ENCODE measurements around the gene THRB. TPM values are rescaled to one million over a fixed set of nuclear protein-coding genes. Genes with fewer than 3 reads are reported as not detected.

The THRB gene
- total RNA-seq, 5 donors from 2014 or later (not counting 1 experiment from before 2014, with no cell fraction given): 0.03 to 0.29 (median 0.19) TPM; not detected in 2

DNA sequence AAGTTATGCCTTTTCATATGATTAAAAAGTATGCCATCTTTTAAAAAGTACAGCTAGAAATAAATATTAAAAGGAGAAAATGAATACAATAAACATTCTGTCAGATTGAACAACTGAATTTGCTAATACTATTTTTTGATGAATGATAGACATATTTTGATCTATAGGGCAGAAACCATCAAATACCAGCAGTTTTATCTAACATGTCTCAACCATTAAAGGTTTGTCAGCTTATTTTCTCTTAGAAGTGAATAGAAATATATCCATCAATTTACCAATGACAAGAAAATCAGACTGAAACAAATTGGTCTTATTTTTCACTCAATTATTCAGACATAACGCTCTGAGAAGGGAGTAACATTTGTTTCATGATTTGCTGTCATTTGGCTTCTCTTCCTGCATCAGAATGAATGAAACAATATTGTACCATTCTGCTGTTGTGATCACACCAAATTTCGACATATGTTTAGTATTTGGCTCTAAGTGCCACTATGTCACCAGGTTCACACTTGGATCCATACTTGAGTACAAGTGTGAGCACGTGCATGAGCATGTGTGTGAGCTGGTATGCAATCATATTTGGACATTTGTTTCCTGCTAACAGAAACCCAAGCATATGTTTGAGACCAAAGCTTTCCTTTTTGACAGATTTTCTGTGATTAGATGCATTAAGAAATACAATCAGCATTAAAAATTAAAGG lies 86.5 kb downstream of the THRB start:
- Histone ChIP-seq H3K36me3 (ENCODE audit: control insufficient read depth in 2 of 2, extremely low read depth in 1 of 2, insufficient read depth in 1 of 2, low read length in 1 of 2) (no peaks in the 10 kb centered on the region), H3K4me1 (ENCODE audit: control insufficient read depth in 1 of 2, extremely low read depth in 1 of 2, insufficient read depth in 2 of 2, low read length in 2 of 2) (no peaks in the 10 kb centered on the region), H3K27me3 (replicated peaks in 1 of 2; ENCODE audit: control insufficient read depth in 2 of 2, extremely low read depth in 1 of 2, insufficient read depth in 2 of 2, low read length in 1 of 2) (no peaks in the 10 kb centered on the region), H3K9me3 (no peaks in the 10 kb centered on the region), H3K4me3 (ENCODE audit: control insufficient read depth in 1 of 2, extremely low read depth in 1 of 2, low read length in 1 of 2) (no peak overlapping the region), H3K27ac (ENCODE audit: low read length) (no peak overlapping the region)
- no peak for DNase-seq
- ChIA-PET CTCF (no interaction called here), POLR2A (no interaction called here)
- no peak overlapping the region for H3K4me3 Mint-ChIP-seq
- WGBS (ENCODE audit: insufficient coverage): 60% methylated on average over 1 of the region's 3 CpGs
- H3K9me3 Mint-ChIP-seq: no peaks in the 10 kb centered on the region
- no peaks in the 10 kb centered on the region for H3K4me1 Mint-ChIP-seq
- no peaks in the 10 kb centered on the region for H3K27me3 Mint-ChIP-seq
- H3K27ac Mint-ChIP-seq: no peak overlapping the region
- no peaks in the 10 kb centered on the region for H3K36me3 Mint-ChIP-seq
- no peak for ATAC-seq (replicated peaks in 1 of 4)

DNA sequence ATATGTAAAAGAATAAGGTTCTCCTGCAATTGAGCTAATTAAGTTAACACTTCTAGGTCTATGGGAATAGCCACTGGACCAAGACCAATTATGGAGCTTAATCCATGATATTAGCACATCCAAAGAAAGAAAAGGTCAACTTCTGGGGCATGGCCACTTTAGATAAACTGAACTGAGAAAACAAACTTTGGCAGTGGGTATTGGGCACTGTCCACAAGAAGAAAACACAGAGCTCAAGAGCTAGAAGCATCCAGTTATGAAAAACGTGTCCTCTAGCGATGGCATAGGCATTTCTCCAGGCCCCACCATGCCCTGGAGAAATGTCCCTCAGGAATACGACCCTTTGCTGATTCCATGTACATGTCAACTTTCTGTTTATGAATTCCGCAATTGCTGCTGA lies 87.8 kb downstream of the THRB start:
- H3K27me3 Mint-ChIP-seq: no peaks in the 10 kb centered on the region
- no peaks in the 10 kb centered on the region for H3K27me3 ChIP-seq (replicated peaks in 1 of 2; ENCODE audit: control insufficient read depth in 2 of 2, extremely low read depth in 1 of 2, insufficient read depth in 2 of 2, low read length in 1 of 2)
- H3K27ac Mint-ChIP-seq: no peak overlapping the region
- no peak overlapping the region for H3K4me3 Mint-ChIP-seq
- no peak overlapping the region for H3K4me3 ChIP-seq (ENCODE audit: control insufficient read depth in 1 of 2, extremely low read depth in 1 of 2, low read length in 1 of 2)
- H3K9me3 Mint-ChIP-seq: no peaks in the 10 kb centered on the region
- POLR2A ChIA-PET: no interaction called here
- CTCF ChIA-PET: no interaction called here
- DNase-seq (no peak), ATAC-seq (replicated peaks in 1 of 4) (no peak)
- H3K27ac ChIP-seq (ENCODE audit: low read length): no peak overlapping the region
- 76% methylated on average over 2 of the region's 4 CpGs for WGBS (ENCODE audit: insufficient coverage)
- no peaks in the 10 kb centered on the region for H3K36me3 ChIP-seq (ENCODE audit: control insufficient read depth in 2 of 2, extremely low read depth in 1 of 2, insufficient read depth in 1 of 2, low read length in 1 of 2)
- H3K4me1 ChIP-seq (ENCODE audit: control insufficient read depth in 1 of 2, extremely low read depth in 1 of 2, insufficient read depth in 2 of 2, low read length in 2 of 2): no peaks in the 10 kb centered on the region
- H3K9me3 ChIP-seq: no peaks in the 10 kb centered on the region
- no peaks in the 10 kb centered on the region for H3K36me3 Mint-ChIP-seq
- no peaks in the 10 kb centered on the region for H3K4me1 Mint-ChIP-seq

DNA sequence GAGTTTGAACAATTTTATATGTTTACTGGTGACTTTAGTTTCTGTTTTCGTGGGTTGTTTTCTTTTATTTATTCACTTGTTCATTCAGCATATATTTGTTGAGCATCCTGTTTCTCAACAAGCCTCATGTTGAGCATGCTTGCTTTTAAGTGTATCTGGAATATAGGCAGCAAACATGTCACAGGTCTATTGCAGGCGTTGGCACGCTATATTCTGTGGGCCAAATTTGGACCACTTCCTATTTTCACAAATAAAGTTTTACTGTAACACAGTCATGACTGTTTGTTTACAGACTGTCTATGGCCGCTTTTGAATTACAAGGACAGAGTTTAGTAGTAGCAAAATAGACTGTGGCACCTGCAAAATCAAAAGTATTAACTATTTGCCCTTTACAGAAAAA lies 89.6 kb downstream of the THRB start:
- no peak overlapping the region for H3K27ac ChIP-seq (ENCODE audit: low read length)
- ChIA-PET CTCF (no interaction called here), POLR2A (no interaction called here)
- no peak overlapping the region for H3K4me3 ChIP-seq (ENCODE audit: control insufficient read depth in 1 of 2, extremely low read depth in 1 of 2, low read length in 1 of 2)
- DNase-seq (no peak), ATAC-seq (replicated peaks in 1 of 4) (no peak)
- no peaks in the 10 kb centered on the region for H3K36me3 ChIP-seq (ENCODE audit: control insufficient read depth in 2 of 2, extremely low read depth in 1 of 2, insufficient read depth in 1 of 2, low read length in 1 of 2)
- no peaks in the 10 kb centered on the region for H3K9me3 ChIP-seq
- no peaks in the 10 kb centered on the region for H3K4me1 ChIP-seq (ENCODE audit: control insufficient read depth in 1 of 2, extremely low read depth in 1 of 2, insufficient read depth in 2 of 2, low read length in 2 of 2)
- no peaks in the 10 kb centered on the region for H3K9me3 Mint-ChIP-seq
- H3K27me3 Mint-ChIP-seq: no peaks in the 10 kb centered on the region
- H3K4me3 Mint-ChIP-seq: no peak overlapping the region
- no peaks in the 10 kb centered on the region for H3K27me3 ChIP-seq (replicated peaks in 1 of 2; ENCODE audit: control insufficient read depth in 2 of 2, extremely low read depth in 1 of 2, insufficient read depth in 2 of 2, low read length in 1 of 2)
- WGBS (ENCODE audit: insufficient coverage): no CpG with 5 or more reads among the region's 4 CpGs
- H3K27ac Mint-ChIP-seq: no peak overlapping the region
- H3K4me1 Mint-ChIP-seq: no peaks in the 10 kb centered on the region
- no peaks in the 10 kb centered on the region for H3K36me3 Mint-ChIP-seq

DNA sequence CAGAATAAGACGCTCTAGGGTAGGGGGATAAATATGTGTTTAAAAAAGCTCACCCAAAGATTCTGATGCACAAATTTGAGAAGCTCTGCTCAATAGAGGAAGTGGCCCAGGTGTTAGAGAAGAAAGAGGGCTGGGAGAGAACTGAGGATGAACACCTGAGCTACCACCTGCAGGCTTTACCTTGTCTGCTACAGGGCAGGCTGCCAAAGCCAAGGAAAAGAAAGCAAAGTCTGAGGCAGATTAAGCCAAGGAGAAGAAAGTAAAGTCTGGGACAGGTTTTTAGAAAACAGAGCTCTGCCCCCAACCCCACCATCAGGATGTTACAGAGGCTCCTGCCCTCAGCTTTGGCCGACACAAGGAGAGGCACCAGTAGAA lies 92.9 kb downstream of the THRB start:
- Histone ChIP-seq H3K4me1 (ENCODE audit: control insufficient read depth in 1 of 2, extremely low read depth in 1 of 2, insufficient read depth in 2 of 2, low read length in 2 of 2) (no peaks in the 10 kb centered on the region), H3K36me3 (ENCODE audit: control insufficient read depth in 2 of 2, extremely low read depth in 1 of 2, insufficient read depth in 1 of 2, low read length in 1 of 2) (no peaks in the 10 kb centered on the region), H3K4me3 (ENCODE audit: control insufficient read depth in 1 of 2, extremely low read depth in 1 of 2, low read length in 1 of 2) (no peak overlapping the region), H3K27ac (ENCODE audit: low read length) (no peak overlapping the region), H3K9me3 (no peaks in the 10 kb centered on the region), H3K27me3 (replicated peaks in 1 of 2; ENCODE audit: control insufficient read depth in 2 of 2, extremely low read depth in 1 of 2, insufficient read depth in 2 of 2, low read length in 1 of 2) (no peaks in the 10 kb centered on the region)
- no peak overlapping the region for H3K4me3 Mint-ChIP-seq
- H3K27me3 Mint-ChIP-seq: no peaks in the 10 kb centered on the region
- CTCF ChIA-PET: interaction anchor here in 1 of 2 donors (0.6 kb wide), 1 partner anchor 57 kb away, joined by 3 read pairs; no protein-coding TSS in a partner anchor
- POLR2A ChIA-PET: no interaction called here
- H3K4me1 Mint-ChIP-seq: no peaks in the 10 kb centered on the region
- WGBS (ENCODE audit: insufficient coverage): no CpG with 5 or more reads among the region's 2 CpGs
- no peak for ATAC-seq (replicated peaks in 1 of 4)
- no peak overlapping the region for H3K27ac Mint-ChIP-seq
- no peak for DNase-seq
- H3K36me3 Mint-ChIP-seq: no peaks in the 10 kb centered on the region
- peaks cover 0 to 2% (median 0%) of the 10 kb centered on the region in 3 donors for H3K9me3 Mint-ChIP-seq

- Mint-ChIP-seq H3K27ac (no peak overlapping the region), H3K4me1 (no peaks in the 10 kb centered on the region), H3K9me3 (peaks cover 0 to 2% (median 0%) of the 10 kb centered on the region in 3 donors), H3K36me3 (no peaks in the 10 kb centered on the region), H3K4me3 (no peak overlapping the region), H3K27me3 (no peaks in the 10 kb centered on the region)
- Histone ChIP-seq H3K4me3 (ENCODE audit: control insufficient read depth in 1 of 2, extremely low read depth in 1 of 2, low read length in 1 of 2) (no peak overlapping the region), H3K4me1 (ENCODE audit: control insufficient read depth in 1 of 2, extremely low read depth in 1 of 2, insufficient read depth in 2 of 2, low read length in 2 of 2) (no peaks in the 10 kb centered on the region), H3K27ac (ENCODE audit: low read length) (no peak overlapping the region), H3K36me3 (ENCODE audit: control insufficient read depth in 2 of 2, extremely low read depth in 1 of 2, insufficient read depth in 1 of 2, low read length in 1 of 2) (no peaks in the 10 kb centered on the region), H3K27me3 (replicated peaks in 1 of 2; ENCODE audit: control insufficient read depth in 2 of 2, extremely low read depth in 1 of 2, insufficient read depth in 2 of 2, low read length in 1 of 2) (no peaks in the 10 kb centered on the region), H3K9me3 (no peaks in the 10 kb centered on the region)
- DNase-seq (no peak), ATAC-seq (replicated peaks in 1 of 4) (no peak)
- 88% methylated on average over 1 of the region's 5 CpGs for WGBS (ENCODE audit: insufficient coverage)
- POLR2A ChIA-PET: no interaction called here
- CTCF ChIA-PET: no interaction called here
Measured at GRCh38 chr3:24401090-24401810, 93.4 kb downstream of the THRB start.

DNA sequence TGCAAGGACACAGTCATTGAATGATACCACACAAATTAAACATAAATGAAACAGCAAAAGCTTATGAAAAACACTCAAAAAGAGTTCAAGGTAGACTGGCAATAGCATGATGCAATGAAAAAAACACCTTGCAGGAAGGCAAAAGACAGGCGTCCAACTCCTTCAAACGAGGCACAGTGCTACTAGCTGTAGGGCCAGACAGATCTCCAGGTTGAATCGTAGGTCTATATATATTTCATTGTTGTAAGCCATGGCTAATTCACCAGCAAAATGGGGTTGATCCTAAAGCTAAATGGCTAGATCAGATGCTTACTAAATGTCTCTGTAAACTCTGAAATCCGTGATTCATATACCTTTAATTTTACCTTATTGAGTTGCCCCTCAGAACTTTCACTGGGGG lies 94.2 kb downstream of the THRB start:
- ATAC-seq (replicated peaks in 1 of 4) (no peak), DNase-seq (no peak)
- Mint-ChIP-seq H3K27ac (no peak overlapping the region), H3K4me3 (no peak overlapping the region), H3K9me3 (peaks cover 0 to 2% (median 0%) of the 10 kb centered on the region in 3 donors), H3K36me3 (no peaks in the 10 kb centered on the region), H3K4me1 (no peaks in the 10 kb centered on the region), H3K27me3 (no peaks in the 10 kb centered on the region)
- Histone ChIP-seq H3K4me3 (ENCODE audit: control insufficient read depth in 1 of 2, extremely low read depth in 1 of 2, low read length in 1 of 2) (no peak overlapping the region), H3K27me3 (replicated peaks in 1 of 2; ENCODE audit: control insufficient read depth in 2 of 2, extremely low read depth in 1 of 2, insufficient read depth in 2 of 2, low read length in 1 of 2) (no peaks in the 10 kb centered on the region), H3K27ac (ENCODE audit: low read length) (no peak overlapping the region), H3K4me1 (ENCODE audit: control insufficient read depth in 1 of 2, extremely low read depth in 1 of 2, insufficient read depth in 2 of 2, low read length in 2 of 2) (no peaks in the 10 kb centered on the region), H3K9me3 (no peaks in the 10 kb centered on the region), H3K36me3 (ENCODE audit: control insufficient read depth in 2 of 2, extremely low read depth in 1 of 2, insufficient read depth in 1 of 2, low read length in 1 of 2) (no peaks in the 10 kb centered on the region)
- ChIA-PET CTCF (no interaction called here), POLR2A (no interaction called here)
- WGBS (ENCODE audit: insufficient coverage): 100% methylated on average over 2 of the region's 4 CpGs
